DOHH2 (cell line): ENCODE results near the gene SRD5A1.

Experiments
- H3F3A ChIP-seq: fragments of 200-600 bp; sonication (generic), shearing (Covaris generic); 2 replicates; pipeline ENCODE4 v1.6.0; 2016; ENCODE audit warnings: antibody characterized with exemption, mild to moderate bottlenecking; ENCODE audit not compliant: control insufficient read depth, insufficient read depth
- H3K27ac ChIP-seq: fragments of 200-600 bp; sonication (generic); 2 replicates; pipeline ENCODE4 v1.5.1; 2014; ENCODE audit warnings: low read depth, mild to moderate bottlenecking, low read length, moderate library complexity
- H3K27me3 ChIP-seq: fragments of 200-600 bp; sonication (generic); 2 replicates; pipeline ENCODE4 v1.6.1; 2014; ENCODE audit warnings: mild to moderate bottlenecking, low read length, mixed read lengths; ENCODE audit not compliant: control insufficient read depth
- H3K36me3 ChIP-seq: fragments of 200-600 bp; sonication (generic); 2 replicates; pipeline ENCODE4 v1.6.1; 2014; ENCODE audit warnings: mild to moderate bottlenecking, low read length, moderate library complexity, mixed read lengths; ENCODE audit not compliant: control insufficient read depth
- H3K4me1 ChIP-seq: fragments of 200-600 bp; sonication (generic); 2 replicates; pipeline ENCODE4 v1.6.1; 2014; ENCODE audit warnings: mild to moderate bottlenecking, low read length, mixed read lengths; ENCODE audit not compliant: control insufficient read depth
- H3K4me2 ChIP-seq: fragments of 200-600 bp; sonication (generic); 2 replicates; pipeline ENCODE4 v1.6.0; 2014; ENCODE audit warnings: mild to moderate bottlenecking, low read length, moderate library complexity
- H3K4me3 ChIP-seq: fragments of 200-600 bp; sonication (generic); 2 replicates; pipeline ENCODE4 v1.5.1; 2014; ENCODE audit warnings: mild to moderate bottlenecking, low read length, mixed read lengths
- H3K79me2 ChIP-seq: fragments of 200-600 bp; sonication (generic); 2 replicates; pipeline ENCODE4 v1.6.1; 2014; ENCODE audit warnings: mild to moderate bottlenecking, low read length, mixed read lengths; ENCODE audit not compliant: control insufficient read depth
- H3K9me2 ChIP-seq: fragments of 200-600 bp; sonication (generic); replicated peaks from 2 replicates; pipeline ENCODE4 v1.6.1; 2014; ENCODE audit warnings: mild to moderate bottlenecking, low read length, mixed read lengths; ENCODE audit not compliant: control insufficient read depth
- H3K9me3 ChIP-seq: fragments of 200-600 bp; sonication (generic); 2 replicates; pipeline ENCODE4 v1.6.1; 2014; ENCODE audit warnings: antibody characterized with exemption, low read length, mixed read lengths; ENCODE audit not compliant: control insufficient read depth, insufficient read depth
- H4K20me1 ChIP-seq: fragments of 200-600 bp; sonication (generic); 2 replicates; pipeline ENCODE4 v1.6.0; 2014; ENCODE audit warnings: low read depth, mild to moderate bottlenecking, antibody characterized with exemption, low read length, moderate library complexity; ENCODE audit not compliant: control insufficient read depth, insufficient read depth
- CTCF ChIP-seq: fragments of 200-600 bp; sonication (generic); IDR thresholded peaks from one replicate; pipeline ENCODE4 v1.5.1; 2014; ENCODE audit warnings: antibody characterized with exemption, mild to moderate bottlenecking, low read depth, low read length; ENCODE audit not compliant: poor library complexity, severe bottlenecking
- EZH2phosphoT487 ChIP-seq: fragments of 200-600 bp; sonication (generic); IDR thresholded peaks from 2 replicates; pipeline ENCODE4 v1.6.1; 2017; ENCODE audit warnings: borderline replicate concordance, mild to moderate bottlenecking, antibody characterized with exemption, low read length, moderate library complexity, mixed read lengths

The SRD5A1 gene

GRCh38 chr5:6708814-6709213 is 75.6 kb downstream of the SRD5A1 start:
- Histone ChIP-seq H3K4me2 (no peak overlapping the region), H3K27me3 (no peaks in the 10 kb centered on the region), H4K20me1 (no peaks in the 10 kb centered on the region), H3F3A (peaks cover 3% of the 10 kb centered on the region; the same call in 1 of the 2 replicates), H3K9me2 (no peaks in the 10 kb centered on the region), H3K27ac (no peak overlapping the region), H3K36me3 (no peaks in the 10 kb centered on the region), H3K9me3 (no peaks in the 10 kb centered on the region), H3K4me3 (no peak overlapping the region), H3K4me1 (peaks cover 20% of the 10 kb centered on the region), H3K79me2 (no peaks in the 10 kb centered on the region; the same call in 1 of the 2 replicates)
- TF ChIP-seq EZH2phosphoT487: no peak
- no peak for TF ChIP-seq CTCF

GRCh38 chr5:6710070-6710469 is 76.8 kb downstream of the SRD5A1 start:
- peaks cover 10% of the 10 kb centered on the region for H3K79me2 ChIP-seq
- no peaks in the 10 kb centered on the region for H3K27me3 ChIP-seq
- no peaks in the 10 kb centered on the region for H4K20me1 ChIP-seq
- peaks cover 3% of the 10 kb centered on the region; the same call in 1 of the 2 replicates for H3F3A ChIP-seq
- no peak overlapping the region for H3K4me3 ChIP-seq
- peaks cover 20% of the 10 kb centered on the region for H3K4me1 ChIP-seq
- H3K36me3 ChIP-seq: peaks cover 4% of the 10 kb centered on the region
- H3K27ac ChIP-seq: no peak overlapping the region
- no peaks in the 10 kb centered on the region for H3K9me3 ChIP-seq
- TF ChIP-seq EZH2phosphoT487: no peak
- TF ChIP-seq CTCF: no peak
- no peak overlapping the region for H3K4me2 ChIP-seq
- H3K9me2 ChIP-seq: no peaks in the 10 kb centered on the region

GRCh38 chr5:6710551-6711318 is 77.5 kb downstream of the SRD5A1 start:
- H3K9me2 ChIP-seq: no peaks in the 10 kb centered on the region
- H3K36me3 ChIP-seq: peaks cover 10% of the 10 kb centered on the region
- no peak overlapping the region for H3K27ac ChIP-seq
- no peak overlapping the region for H3K4me2 ChIP-seq
- H3K4me3 ChIP-seq: no peak overlapping the region
- H4K20me1 ChIP-seq: peaks cover 6% of the 10 kb centered on the region
- peaks cover 26% of the 10 kb centered on the region for H3K4me1 ChIP-seq
- H3K9me3 ChIP-seq: no peaks in the 10 kb centered on the region
- no peak for TF ChIP-seq EZH2phosphoT487
- TF ChIP-seq CTCF: no peak
- no peaks in the 10 kb centered on the region for H3K27me3 ChIP-seq
- peaks cover 3% of the 10 kb centered on the region; the same call in 1 of the 2 replicates for H3F3A ChIP-seq
- peaks cover 17% of the 10 kb centered on the region for H3K79me2 ChIP-seq
